ENCODE measurements around the gene TMUB2. TPM values are rescaled to one million over a fixed set of nuclear protein-coding genes. Genes with fewer than 3 reads are reported as not detected.

Gene TMUB2
- total and polyA plus RNA-seq, 9 of the 15 experiments (the other 6 are each of a cell fraction or from before 2014, with no cell fraction given) = 4.1 to 29.8 (median 16.3) TPM

DNA sequence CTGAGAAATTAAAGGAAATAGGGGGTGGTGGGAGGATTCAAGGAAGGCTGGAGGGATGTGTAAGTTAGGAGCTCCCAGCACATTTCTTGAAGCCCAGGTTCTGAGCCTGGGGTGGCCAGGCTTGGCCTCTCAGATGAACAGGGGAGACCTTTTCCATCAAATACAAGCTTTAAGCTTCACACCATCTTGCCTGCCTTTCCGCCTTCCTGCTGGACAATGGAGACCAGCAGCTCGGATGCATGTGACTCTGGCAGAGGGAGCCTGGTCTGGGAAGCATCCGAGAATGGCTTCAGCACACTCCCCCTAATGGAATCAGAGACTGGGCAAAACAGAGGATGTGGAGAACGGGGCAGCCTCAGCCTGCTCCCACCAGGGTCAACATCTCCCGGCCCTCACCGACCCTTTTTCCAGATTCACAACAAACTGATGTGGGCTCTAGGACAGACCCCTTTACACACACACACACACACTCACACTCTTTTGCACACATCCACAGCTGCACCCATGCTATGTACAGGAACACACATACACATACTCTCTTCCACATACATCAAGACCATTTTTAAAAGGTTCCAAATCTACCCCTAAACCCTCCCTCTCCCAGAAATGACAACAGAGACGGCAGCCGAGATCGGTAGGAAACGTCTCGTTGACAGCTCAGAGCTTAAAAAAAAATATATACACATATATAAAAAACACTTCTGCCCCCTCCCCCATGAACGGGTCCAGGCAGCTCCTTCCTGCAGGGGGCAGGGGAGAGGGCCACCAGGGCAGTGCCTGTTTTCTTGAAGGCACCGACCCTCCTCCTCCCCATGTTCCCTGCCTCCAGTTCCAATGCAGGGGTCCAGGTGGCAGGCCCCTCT, 19.4 kb downstream of the TMUB2 start:
- H3K9me1 ChIP-seq (ENCODE audit: control insufficient read depth, insufficient read depth, low read length) = peaks cover 4% of the 10 kb centered on the region
- WGBS (ENCODE audit: insufficient coverage, low coverage, missing lambda C conversion rate) = 78% methylated on average over 12 of the region's 13 CpGs
- no peak overlapping the region for H3K4me2 ChIP-seq (ENCODE audit: insufficient read depth, low read length)
- H3K79me2 ChIP-seq (ENCODE audit: control insufficient read depth, insufficient read depth, low read length) = peaks cover 6% of the 10 kb centered on the region; the same call in 1 of the 3 replicates
- POLR2A ChIA-PET = interaction anchor here (0.6 to 1.5 kb wide), 7 partner anchors 11 to 1175 kb away, joined by 3 to 5 read pairs (median 3); partner anchors contain the start of gene SLC25A39
- no peaks in the 10 kb centered on the region for H3K9me3 ChIP-seq (replicated peaks; ENCODE audit: control insufficient read depth, insufficient read depth, low read depth, low read length)
- no peak overlapping the region for H2AFZ ChIP-seq (ENCODE audit: low read depth, low read length)
- H3K36me3 ChIP-seq (ENCODE audit: control insufficient read depth, insufficient read depth, low read length) = peaks cover 45% of the 10 kb centered on the region
- no peaks in the 10 kb centered on the region for H3K27me3 ChIP-seq (ENCODE audit: control insufficient read depth in 2 of 2, insufficient read depth in 2 of 2, low read length in 2 of 2)
- H3K4me1 ChIP-seq (replicated peaks in 1 of 2; ENCODE audit: control insufficient read depth in 2 of 2, insufficient read depth in 2 of 2, low read length in 2 of 2) = peaks cover 38 to 42% of the 10 kb centered on the region in 2 experiments
- peaks cover 12% of the 10 kb centered on the region for H4K20me1 ChIP-seq (replicated peaks; ENCODE audit: control insufficient read depth, insufficient read depth, low read length)
- no peak overlapping the region for H3K27ac ChIP-seq (ENCODE audit: extremely low read depth, low read depth, low read length)
- peak; percentile 29 for FAIRE-seq
- CTCF ChIA-PET (ENCODE audit: low intra/inter-chr PET ratio) = no interaction called here
- H3K9ac ChIP-seq (ENCODE audit: insufficient read depth in 1 of 2, low read depth in 2 of 2, low read length in 2 of 2) = 0 out of 4 replicates have a peak overlapping the region, but pooled peaks of 1 of the 2 experiments have one; percentile 39
- DNase-seq (ENCODE audit: extremely low read depth in 1 of 4, low spot score in 3 of 4) = no peak
- in situ Hi-C loops (cut with MboI) = no loop called here
- ATAC-seq = no peak
- H3K4me3 ChIP-seq = no peak overlapping the region
- intact Hi-C loops (cut with micrococcal nuclease) = no loop called here
- BruUV-seq (replicated peaks) = no TSS peak
- TF ChIP-seq ARID4B (CRISPR knock-in tag; IDR thresholded peaks at IDR 0.05) (no peak), CTBP1 (IDR thresholded peaks at IDR 0.05; ENCODE audit: borderline replicate concordance) (no peak), MAZ (CRISPR knock-in tag; conservative IDR thresholded peaks at IDR 0.05 in 1 of 2, IDR thresholded peaks at IDR 0.05 in 1 of 2) (no peak), ZNF384 (IDR thresholded peaks at IDR 0.05; ENCODE audit: low read depth, low read length) (peak; percentile 24; the same call in 1 of the 2 replicates), SMAD3 (CRISPR knock-in tag; conservative IDR thresholded peaks at IDR 0.05) (no peak), TAF1 (IDR thresholded peaks at IDR 0.05; ENCODE audit: control insufficient read depth, extremely low read depth, insufficient read depth, low read length, severe bottlenecking) (no peak), CCAR2 (IDR thresholded peaks at IDR 0.05; ENCODE audit: low read depth, low read length) (no peak), ZNF780A (CRISPR knock-in tag; IDR thresholded peaks at IDR 0.05) (no peak), ZNF282 (CRISPR knock-in tag; IDR thresholded peaks at IDR 0.05) (no peak), ELF4 (CRISPR knock-in tag; IDR thresholded peaks at IDR 0.05) (0 out of 2 replicates have a peak, but pooled peaks have one; percentile 61), ZZZ3 (IDR thresholded peaks at IDR 0.05) (no peak), POLR2AphosphoS5 (IDR thresholded peaks at IDR 0.05; ENCODE audit: control insufficient read depth, insufficient read depth, low read depth, low read length) (0 out of 2 replicates have a peak, but pooled peaks have one; percentile 12), THRAP3 (IDR thresholded peaks at IDR 0.05; ENCODE audit: borderline replicate concordance) (no peak), WHSC1 (IDR thresholded peaks at IDR 0.05; ENCODE audit: low read length) (no peak), SMAD2 (IDR thresholded peaks at IDR 0.05; ENCODE audit: low read depth, low read length) (no peak), SOX6 (IDR thresholded peaks at IDR 0.05) (no peak)
- TF ChIP-seq, protein P1, sequence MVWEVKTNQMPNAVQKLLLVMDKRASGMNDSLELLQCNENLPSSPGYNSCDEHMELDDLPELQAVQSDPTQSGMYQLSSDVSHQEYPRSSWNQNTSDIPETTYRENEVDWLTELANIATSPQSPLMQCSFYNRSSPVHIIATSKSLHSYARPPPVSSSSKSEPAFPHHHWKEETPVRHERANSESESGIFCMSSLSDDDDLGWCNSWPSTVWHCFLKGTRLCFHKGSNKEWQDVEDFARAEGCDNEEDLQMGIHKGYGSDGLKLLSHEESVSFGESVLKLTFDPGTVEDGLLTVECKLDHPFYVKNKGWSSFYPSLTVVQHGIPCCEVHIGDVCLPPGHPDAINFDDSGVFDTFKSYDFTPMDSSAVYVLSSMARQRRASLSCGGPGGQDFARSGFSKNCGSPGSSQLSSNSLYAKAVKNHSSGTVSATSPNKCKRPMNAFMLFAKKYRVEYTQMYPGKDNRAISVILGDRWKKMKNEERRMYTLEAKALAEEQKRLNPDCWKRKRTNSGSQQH (CRISPR knock-in tag; IDR thresholded peaks at IDR 0.05) = peak; percentile 54; the same call in 1 of the 2 replicates

Measured in K562 (cell line).